22Rv1 (cell line): ENCODE measurements around the gene TMEM183A.
A peak's percentile ranks its signal among the peaks of the same experiment; 100 is the strongest.

Experiments
- ZFX ChIP-seq: fragments of 450-650 bp; IDR thresholded peaks from 2 replicates; pipeline ENCODE4 v1.6.1; 2017; ENCODE audit warnings: antibody characterized with exemption, borderline replicate concordance
- TF ChIP-seq, protein P1 (sequence below): fragments of 450-650 bp; IDR thresholded peaks from 2 replicates; pipeline ENCODE4 v1.5.1; 2017; ENCODE audit warnings: mild to moderate bottlenecking

DNA sequence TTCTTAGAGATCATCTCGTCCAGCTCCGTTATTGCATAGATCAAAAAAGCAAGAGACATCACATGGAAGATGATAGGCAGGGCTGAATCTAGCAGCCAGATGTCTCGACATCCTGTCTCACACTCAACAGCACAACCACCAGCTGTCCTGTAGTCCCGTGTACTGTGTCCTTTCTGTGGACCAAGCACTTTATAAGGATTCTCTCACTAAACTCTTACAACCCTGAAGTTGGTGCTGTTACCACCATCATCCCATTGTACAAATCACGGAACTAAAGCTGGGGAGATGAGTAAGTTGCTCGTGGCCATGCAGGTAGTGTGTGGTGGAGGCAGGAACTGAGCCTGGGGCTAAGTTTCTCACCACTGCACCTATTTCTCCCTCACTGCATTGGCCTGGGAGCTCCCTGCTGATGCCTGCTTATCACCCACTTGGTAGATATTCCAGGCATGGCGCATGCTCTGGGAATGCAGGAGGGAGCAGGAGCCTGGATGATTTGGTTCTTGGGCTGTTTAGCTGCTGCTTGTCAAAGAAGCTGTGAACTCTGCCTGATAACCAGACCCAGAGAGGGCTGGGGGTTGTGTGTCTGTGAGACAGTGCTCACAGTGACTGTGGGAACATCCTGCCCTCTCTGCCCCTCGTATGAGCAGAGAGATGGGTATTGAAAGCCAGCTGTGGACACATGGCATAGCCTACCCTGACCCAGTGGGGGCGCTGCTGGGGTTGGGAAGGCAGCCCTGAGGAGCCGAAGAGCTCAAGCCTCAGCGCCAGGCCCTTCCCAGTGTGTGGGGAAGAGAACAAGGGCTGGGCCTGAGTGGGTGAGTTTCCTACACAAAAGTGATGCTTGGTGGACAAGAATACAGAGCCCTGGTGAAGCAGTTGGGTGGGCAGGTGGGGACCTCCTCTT lies 32.7 kb downstream of the TMEM183A start:
- TF ChIP-seq, protein P1, sequence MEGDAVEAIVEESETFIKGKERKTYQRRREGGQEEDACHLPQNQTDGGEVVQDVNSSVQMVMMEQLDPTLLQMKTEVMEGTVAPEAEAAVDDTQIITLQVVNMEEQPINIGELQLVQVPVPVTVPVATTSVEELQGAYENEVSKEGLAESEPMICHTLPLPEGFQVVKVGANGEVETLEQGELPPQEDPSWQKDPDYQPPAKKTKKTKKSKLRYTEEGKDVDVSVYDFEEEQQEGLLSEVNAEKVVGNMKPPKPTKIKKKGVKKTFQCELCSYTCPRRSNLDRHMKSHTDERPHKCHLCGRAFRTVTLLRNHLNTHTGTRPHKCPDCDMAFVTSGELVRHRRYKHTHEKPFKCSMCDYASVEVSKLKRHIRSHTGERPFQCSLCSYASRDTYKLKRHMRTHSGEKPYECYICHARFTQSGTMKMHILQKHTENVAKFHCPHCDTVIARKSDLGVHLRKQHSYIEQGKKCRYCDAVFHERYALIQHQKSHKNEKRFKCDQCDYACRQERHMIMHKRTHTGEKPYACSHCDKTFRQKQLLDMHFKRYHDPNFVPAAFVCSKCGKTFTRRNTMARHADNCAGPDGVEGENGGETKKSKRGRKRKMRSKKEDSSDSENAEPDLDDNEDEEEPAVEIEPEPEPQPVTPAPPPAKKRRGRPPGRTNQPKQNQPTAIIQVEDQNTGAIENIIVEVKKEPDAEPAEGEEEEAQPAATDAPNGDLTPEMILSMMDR, result peak; percentile 55
- TF ChIP-seq ZFX, result no peak
